Medulla oblongata (tissue), 1 donor: ENCODE measurements around the gene ITGAL.
"Not testable (repeated sequence)": the region's sequence is repeated elsewhere in the genome, so short reads cannot be mapped to it uniquely, and the experiment has no call there.

Experiments used
- DNase-seq: peaks from one replicate; pipeline ENCODE4 v3.0.0-alpha.2; 2015; ENCODE audit errors: extremely low spot score

The ITGAL gene

DNA sequence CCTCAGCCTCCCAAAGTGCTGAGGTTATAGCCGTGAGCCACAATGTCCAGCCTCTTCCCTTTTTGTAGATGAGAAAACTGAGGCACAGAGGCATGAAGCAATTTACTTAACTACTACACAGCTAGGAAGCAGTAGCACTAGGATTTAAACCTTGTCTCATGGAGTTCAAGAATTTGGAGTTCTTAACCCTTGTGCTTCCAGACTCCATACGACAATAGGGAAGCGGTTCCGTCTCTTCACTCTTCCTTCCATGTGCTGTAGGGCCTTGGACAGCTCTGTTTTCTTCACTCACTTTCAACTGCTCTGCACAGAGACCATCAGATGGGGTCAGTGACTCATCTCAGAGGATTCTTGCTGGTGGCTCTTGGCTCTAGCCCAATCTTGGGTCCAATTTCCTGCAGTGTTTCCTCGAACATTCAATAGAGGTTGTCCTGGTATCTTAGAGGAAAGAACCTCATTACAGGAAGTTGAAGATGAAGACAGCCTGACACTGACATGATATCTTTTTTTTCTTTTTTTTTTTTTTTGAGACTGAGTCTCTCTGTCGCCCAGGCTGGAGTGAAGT is 19.3 kb downstream of the ITGAL start:
- no peak for DNase-seq

- no peak for DNase-seq
Measured at GRCh38 chr16:30493941-30494488, 21.5 kb downstream of the ITGAL start.

- no peak for DNase-seq
Measured at GRCh38 chr16:30494709-30495108, 22.2 kb downstream of the ITGAL start.

GRCh38 chr16:30499284-30499683 is 26.7 kb downstream of the ITGAL start:
- no peak for DNase-seq

DNA sequence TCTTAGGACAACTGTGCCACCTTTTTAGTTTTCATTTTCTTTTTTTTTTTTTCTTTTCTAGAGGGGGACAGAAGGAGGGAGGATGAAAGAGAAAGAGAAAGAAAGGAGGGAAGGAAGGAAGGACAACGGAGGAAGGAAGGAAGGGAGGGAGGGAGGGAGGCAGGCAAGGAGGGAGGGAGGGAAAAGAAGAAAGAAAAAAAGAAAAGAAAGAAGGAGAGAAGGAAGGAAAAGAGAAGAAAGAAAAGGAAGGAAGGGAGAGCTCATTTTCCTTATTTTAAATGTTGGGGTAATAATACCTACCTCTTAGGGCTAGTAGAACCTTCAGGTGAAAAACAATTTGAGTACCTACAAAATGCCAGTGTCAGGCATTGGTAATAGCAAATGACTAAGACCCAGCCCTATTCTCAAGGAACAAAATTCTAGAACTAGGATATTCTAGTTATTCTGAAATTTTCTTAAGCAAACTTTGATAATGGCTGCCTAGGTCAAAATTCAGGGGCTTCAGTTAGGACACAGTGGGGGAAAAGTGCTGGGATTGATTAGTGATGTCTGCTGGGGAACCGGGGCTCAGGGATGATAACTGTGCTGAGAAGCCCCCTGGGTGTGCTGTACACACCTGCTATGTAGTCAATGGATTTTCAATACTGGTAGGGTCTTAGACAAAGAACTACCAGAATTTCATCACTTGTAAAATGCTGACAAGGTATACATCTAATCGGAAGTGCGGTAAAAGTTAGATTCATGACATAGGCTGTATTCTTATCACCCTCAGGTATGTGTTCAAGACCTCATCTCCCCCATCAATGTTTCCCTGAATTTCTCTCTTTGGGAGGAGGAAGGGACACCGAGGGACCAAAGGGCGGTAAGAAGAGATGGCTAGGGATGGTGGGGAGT is 31.1 kb downstream of the ITGAL start:
- no peak for DNase-seq

DNA sequence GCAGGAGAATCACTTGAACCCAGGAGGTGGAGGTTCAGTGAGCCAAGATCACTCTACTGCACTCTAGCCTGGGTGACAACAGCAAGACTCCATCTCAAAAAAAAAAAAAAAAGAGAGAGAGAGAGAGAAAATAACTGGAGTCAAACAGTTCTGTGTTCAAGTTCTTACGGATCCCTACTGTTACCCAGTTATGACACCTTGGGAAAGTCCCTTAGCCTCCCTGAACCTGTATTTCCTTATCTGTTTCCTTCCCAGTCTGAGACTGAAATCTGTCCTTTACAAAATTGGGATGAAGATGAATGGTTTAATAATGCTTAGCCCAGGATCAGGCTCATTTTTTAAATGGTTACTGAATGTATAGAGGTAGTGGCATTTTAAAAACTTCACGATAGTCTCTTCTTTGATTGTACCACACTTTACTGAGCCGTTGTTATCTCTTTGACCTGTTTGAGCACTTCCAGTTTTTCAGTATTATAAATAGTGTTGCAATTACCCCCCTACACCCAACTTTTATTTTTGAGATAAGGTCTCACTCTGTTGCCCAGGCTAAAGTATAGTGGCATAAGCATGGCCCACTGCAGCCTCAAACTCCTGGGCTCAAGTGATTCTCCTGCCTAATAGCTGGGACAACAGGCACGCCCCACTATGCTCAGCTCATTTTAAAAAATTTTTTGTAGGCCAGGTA is 36.7 kb downstream of the ITGAL start:
- no peak for DNase-seq

GRCh38 chr16:30510376-30510938 is 37.9 kb downstream of the ITGAL start:
- no peak for DNase-seq

DNA sequence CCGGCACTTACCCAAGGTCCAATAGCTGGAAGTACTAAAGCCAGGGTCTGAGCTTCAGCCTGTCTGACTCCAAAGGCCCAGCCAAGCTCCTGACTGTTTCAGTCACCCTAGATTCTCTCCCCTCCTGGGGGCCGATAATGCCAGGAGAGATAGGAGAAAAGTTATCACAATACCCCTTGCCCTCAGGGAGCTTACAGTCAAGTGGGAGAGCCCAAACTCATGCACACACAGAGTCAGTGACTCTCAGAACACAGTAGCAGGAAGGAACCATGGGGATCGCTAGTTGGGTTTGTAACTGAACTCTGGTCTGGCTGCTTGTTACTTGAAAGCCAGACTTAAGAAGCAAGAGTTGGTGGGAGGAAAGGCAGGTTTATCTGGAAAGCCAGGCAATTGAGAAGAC is 39.0 kb downstream of the ITGAL start:
- no peak for DNase-seq

- DNase-seq = no peak
Measured at GRCh38 chr16:30515275-30515674, 42.7 kb downstream of the ITGAL start.

GRCh38 chr16:30518552-30518951 is 46.0 kb downstream of the ITGAL start:
- DNase-seq = no peak

DNA sequence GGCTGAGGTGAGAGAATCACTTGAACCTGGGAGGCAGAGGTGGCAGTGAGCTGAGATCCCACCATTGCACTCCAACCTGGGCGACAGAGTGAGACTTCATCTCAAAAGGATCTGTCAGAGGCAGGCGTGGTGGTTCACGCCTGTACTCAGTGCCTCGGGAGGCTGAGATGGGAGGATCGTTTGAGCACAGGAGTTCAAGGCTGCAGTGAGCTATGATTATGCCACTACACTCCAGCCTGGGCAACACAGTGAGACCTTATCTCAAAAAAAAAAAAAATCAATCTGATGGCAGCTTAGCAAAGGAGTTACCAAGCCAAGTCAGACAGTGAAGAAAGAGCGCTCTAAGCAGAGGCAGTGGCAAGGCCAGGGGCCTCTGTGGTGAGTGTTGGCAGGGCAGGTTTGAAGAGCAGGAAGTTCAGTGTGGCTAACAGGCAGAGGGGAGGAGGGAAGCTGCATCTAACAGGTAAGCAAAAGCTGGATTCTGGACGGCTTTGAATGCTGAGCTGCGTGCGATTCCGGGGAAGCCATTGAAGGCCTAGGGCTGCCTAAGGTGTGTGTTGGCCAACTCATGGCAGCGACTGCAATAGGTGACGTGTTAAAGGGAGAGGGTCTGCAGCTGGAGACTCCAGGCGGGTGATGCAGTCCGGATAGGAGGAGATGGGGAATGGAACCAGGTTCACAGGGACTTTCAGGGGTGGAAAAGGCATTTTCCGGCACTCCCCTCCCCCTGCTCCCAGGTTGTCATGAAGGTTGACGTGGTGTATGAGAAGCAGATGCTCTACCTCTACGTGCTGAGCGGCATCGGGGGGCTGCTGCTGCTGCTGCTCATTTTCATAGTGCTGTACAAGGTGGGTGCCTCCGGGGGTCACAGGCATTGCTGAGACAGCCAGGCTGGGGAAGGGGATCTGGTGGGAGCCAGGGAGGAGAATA is 46.8 kb downstream of the ITGAL start:
- DNase-seq = no peak

- DNase-seq = no peak
Measured at GRCh38 chr16:30521476-30521872, 48.9 kb downstream of the ITGAL start.

GRCh38 chr16:30521873-30522641 is 49.5 kb downstream of the ITGAL start:
- no peak for DNase-seq

GRCh38 chr16:30522702-30523463 is 50.3 kb downstream of the ITGAL start:
- DNase-seq = not testable (repeated sequence)

GRCh38 chr16:30523768-30524574 is 51.4 kb downstream of the ITGAL start:
- no peak for DNase-seq

GRCh38 chr16:30524575-30525568 is 52.3 kb downstream of the ITGAL start:
- no peak for DNase-seq

DNA sequence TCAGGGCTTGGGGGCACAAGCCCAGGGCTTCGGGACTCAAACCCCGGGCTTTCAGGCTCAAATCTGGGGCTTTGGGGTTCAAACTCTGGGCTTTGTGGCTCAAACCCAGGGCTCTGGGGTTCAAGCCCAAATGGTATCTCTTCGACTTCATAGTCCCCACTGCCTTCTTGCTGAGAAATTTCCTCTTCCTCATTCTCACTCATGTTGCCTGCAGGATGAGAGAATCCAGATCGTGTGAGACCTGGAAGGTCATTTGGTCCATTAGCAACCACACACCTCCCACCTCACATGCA is 53.2 kb downstream of the ITGAL start:
- no peak for DNase-seq
